ENCODE measurements around the gene VPS13C.

The VPS13C gene

GRCh38 chr15:61851955-61852354 lies 208.3 kb downstream of the VPS13C start:
- no peak for DNase-seq

GRCh38 chr15:61849447-61849846 lies 210.8 kb downstream of the VPS13C start:
- no peak for DNase-seq

GRCh38 chr15:61841466-61841865 lies 218.8 kb downstream of the VPS13C start:
- DNase-seq = no peak

DNA sequence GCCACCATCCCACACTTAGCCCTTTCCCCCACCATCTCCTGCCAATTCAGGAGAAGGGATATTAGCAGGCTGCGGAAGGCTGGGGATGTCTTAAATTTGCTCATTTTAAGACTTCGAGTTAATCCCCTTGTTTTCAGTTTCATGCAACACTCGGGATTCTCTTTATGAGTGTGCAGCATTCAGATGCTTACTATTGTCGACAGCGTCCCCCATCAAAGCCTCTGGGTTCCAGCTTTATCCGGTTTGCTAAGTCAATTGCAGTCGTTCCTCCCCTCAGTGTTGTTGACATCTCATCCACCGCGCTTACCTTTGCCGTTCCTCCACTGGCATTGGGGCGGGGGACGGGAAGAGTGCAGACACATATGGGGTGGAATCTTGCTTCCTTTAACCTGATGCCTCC lies 220.2 kb downstream of the VPS13C start:
- DNase-seq = no peak

DNA sequence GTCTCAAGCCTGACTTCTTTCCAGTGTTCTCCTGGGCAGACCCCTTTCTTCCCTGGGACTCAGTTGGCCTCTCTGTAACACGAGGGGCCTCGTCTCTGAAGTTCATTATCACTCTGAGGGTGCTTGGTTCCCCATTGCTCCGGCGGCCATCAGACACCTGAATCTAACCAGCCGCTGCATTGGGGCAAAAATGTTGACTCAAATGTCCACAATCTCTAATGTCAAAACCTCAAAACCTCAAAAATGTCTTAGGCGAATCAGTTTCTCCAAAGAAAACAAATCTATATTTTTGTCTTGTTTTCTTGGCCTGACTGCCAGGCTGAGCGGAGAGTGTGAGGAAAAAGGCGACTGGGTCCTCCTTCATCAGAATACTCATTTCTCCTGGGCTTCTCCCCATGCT lies 220.7 kb downstream of the VPS13C start:
- DNase-seq = no peak

- no peak for DNase-seq
Observed at GRCh38 chr15:61835496-61836106, 224.6 kb downstream of the VPS13C start.

DNA sequence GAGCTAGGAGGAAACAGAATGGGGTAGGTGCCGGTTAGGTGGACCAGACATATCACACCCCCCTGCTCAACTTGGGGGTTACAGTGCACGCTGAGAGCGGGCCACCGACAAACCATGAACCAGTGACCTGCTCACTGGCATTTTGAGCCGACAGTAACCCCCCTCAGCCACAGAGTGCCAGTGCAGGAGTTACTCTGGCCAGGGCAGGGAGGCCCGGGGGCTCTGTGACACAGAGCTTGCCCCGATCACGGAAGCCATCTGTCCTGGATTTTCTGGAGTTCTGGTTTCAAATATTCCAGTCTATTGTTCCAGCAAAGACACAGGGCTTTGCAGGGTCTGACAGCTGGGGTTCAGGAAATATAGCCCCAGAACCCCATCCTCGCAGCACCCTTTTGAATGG lies 225.2 kb downstream of the VPS13C start:
- no peak for DNase-seq

- peak; percentile 52 for DNase-seq
Observed at GRCh38 chr15:61834076-61834697, 226.1 kb downstream of the VPS13C start.

GRCh38 chr15:61832223-61832622 lies 228.0 kb downstream of the VPS13C start:
- no peak for DNase-seq

GRCh38 chr15:61831505-61831921 lies 228.7 kb downstream of the VPS13C start:
- no peak for DNase-seq

- peak; percentile 15 for DNase-seq
Observed at GRCh38 chr15:61830536-61831330, 229.5 kb downstream of the VPS13C start.

- no peak for DNase-seq
Observed at GRCh38 chr15:61829514-61829889, 230.7 kb downstream of the VPS13C start.

- no peak for DNase-seq
Observed at GRCh38 chr15:61828860-61829513, 231.3 kb downstream of the VPS13C start.

GRCh38 chr15:61828008-61828407 lies 232.2 kb downstream of the VPS13C start:
- DNase-seq = no peak

DNA sequence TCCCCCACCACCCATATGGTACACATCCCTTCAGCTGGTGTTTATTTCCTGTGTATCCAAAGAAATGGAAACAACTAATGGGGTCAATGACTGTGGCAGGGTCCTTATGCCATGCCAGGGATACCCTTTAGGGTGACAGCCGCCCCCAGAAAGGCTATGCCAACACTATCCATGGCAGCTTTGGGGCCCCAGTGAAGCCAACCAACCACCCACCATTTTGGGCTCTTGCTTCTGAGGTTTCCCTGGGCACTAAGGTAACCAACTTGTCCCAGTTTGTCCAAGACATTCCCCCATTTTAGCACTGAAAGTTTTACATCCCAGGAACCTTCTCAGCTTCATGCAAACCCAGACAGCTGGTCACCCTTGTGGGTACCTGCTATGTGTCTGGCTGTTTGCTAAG lies 233.1 kb downstream of the VPS13C start:
- DNase-seq = no peak

GRCh38 chr15:61824291-61824690 lies 236.0 kb downstream of the VPS13C start:
- DNase-seq = no peak

GRCh38 chr15:61822511-61822910 lies 237.7 kb downstream of the VPS13C start:
- DNase-seq = no peak

DNA sequence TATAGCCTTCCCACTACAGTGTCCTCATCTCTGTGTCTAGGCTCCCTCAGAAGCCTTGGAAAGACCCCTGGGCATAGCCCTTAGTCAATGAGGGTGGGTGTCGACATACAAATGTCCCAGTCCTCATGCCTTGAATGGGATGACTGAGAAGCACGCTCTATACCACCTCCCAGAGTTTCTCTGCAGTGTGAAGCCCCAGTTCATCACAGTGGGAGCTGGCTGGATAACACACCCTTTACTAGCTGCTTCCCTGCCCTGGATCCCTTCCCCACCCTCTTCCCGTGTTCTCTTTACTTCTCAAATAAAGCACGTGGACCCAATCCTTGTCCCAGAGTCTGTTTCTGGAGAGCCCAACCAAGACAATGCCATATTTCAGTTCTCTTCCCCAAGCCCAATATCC lies 239.3 kb downstream of the VPS13C start:
- DNase-seq = no peak

- DNase-seq = no peak
Observed at GRCh38 chr15:61820212-61820611, 240.0 kb downstream of the VPS13C start.

- DNase-seq = no peak
Observed at GRCh38 chr15:61819386-61819785, 240.9 kb downstream of the VPS13C start.

GRCh38 chr15:61818801-61819200 lies 241.4 kb downstream of the VPS13C start:
- no peak for DNase-seq

GRCh38 chr15:61816856-61817255 lies 243.4 kb downstream of the VPS13C start:
- no peak for DNase-seq

- DNase-seq = no peak
Observed at GRCh38 chr15:61815356-61816083, 244.7 kb downstream of the VPS13C start.

Data from KG1 (cell line).